ENCODE data around the gene GLTP.
"Not testable (repeated sequence)": the region's sequence is repeated elsewhere in the genome, so short reads cannot be mapped to it uniquely, and the experiment has no call there.

The GLTP gene

GRCh38 chr12:109871668-109872314 is 8.6 kb downstream of the GLTP start:
- H3K4me3 ChIP-seq (ENCODE audit: control insufficient read depth, low read depth, low read length), result no peak overlapping the region
- peak; percentile 54 for DNase-seq (ENCODE audit: low read depth)
- TF ChIP-seq CTCF (conservative IDR thresholded peaks at IDR 0.05; ENCODE audit: control insufficient read depth, insufficient read depth, low read depth, low read length), result no peak

- no peak for TF ChIP-seq CTCF (conservative IDR thresholded peaks at IDR 0.05; ENCODE audit: control insufficient read depth, insufficient read depth, low read depth, low read length)
- H3K4me3 ChIP-seq (ENCODE audit: control insufficient read depth, low read depth, low read length), result no peak overlapping the region
- DNase-seq (ENCODE audit: low read depth), result peak; percentile 62
Observed at GRCh38 chr12:109870648-109871047, 9.7 kb downstream of the GLTP start.

- no peak for TF ChIP-seq CTCF (conservative IDR thresholded peaks at IDR 0.05; ENCODE audit: control insufficient read depth, insufficient read depth, low read depth, low read length)
- H3K4me3 ChIP-seq (ENCODE audit: control insufficient read depth, low read depth, low read length), result no peak overlapping the region
- no peak for DNase-seq (ENCODE audit: low read depth)
Observed at GRCh38 chr12:109868182-109869051, 11.9 kb downstream of the GLTP start.

- TF ChIP-seq CTCF (conservative IDR thresholded peaks at IDR 0.05; ENCODE audit: control insufficient read depth, insufficient read depth, low read depth, low read length), result no peak
- no peak overlapping the region for H3K4me3 ChIP-seq (ENCODE audit: control insufficient read depth, low read depth, low read length)
- no peak for DNase-seq (ENCODE audit: low read depth)
Observed at GRCh38 chr12:109864916-109865315, 15.4 kb downstream of the GLTP start.

GRCh38 chr12:109863847-109864712 is 16.3 kb downstream of the GLTP start:
- no peak for TF ChIP-seq CTCF (conservative IDR thresholded peaks at IDR 0.05; ENCODE audit: control insufficient read depth, insufficient read depth, low read depth, low read length)
- H3K4me3 ChIP-seq (ENCODE audit: control insufficient read depth, low read depth, low read length), result no peak overlapping the region
- DNase-seq (ENCODE audit: low read depth), result peak; percentile 17

- not testable (repeated sequence) for H3K4me3 ChIP-seq (ENCODE audit: control insufficient read depth, low read depth, low read length); DNase-seq (ENCODE audit: low read depth)
Observed at GRCh38 chr12:109862491-109862890, 17.9 kb downstream of the GLTP start.
